Activated CD8-positive, alpha-beta T cell treated with anti-CD3 and anti-CD28 coated beads, Interleukin-2, amount 10 ng/mL, durations not matched to agents 7 days and 5 days (primary cell): ENCODE results near the gene OXSR1. TPM values are rescaled to one million over a fixed set of nuclear protein-coding genes. Genes with fewer than 3 reads are reported as not detected.

Experiments used
- ATAC-seq: fragments of 150-1000 bp; cut with Tn5 transposase; one replicate; pipeline ENCODE4 v1.10.0; 2021; ENCODE audit warnings: moderate library complexity
- CTCF ChIA-PET: fragments of 350-600 bp; sonication (Branson Sonifier 250); formaldehyde crosslinking; loops from one replicate; lab custom pipeline; 2021; ENCODE audit warnings: antibody characterized with exemption; lab: Charles Lee
- POLR2A ChIA-PET: fragments of 350-600 bp; sonication (Branson Sonifier 250); formaldehyde crosslinking; loops from one replicate; lab custom pipeline; 2021; ENCODE audit warnings: antibody characterized with exemption; lab: Charles Lee
- DNase-seq: peaks from one replicate; pipeline ENCODE4 v3.0.0-alpha.2; 2020
- H3K27ac Mint-ChIP-seq: one replicate; pipeline ENCODE4 v1.8.0; 2021; ENCODE audit warnings: mild to moderate bottlenecking, mixed read lengths
- H3K27me3 Mint-ChIP-seq: one replicate; pipeline ENCODE4 v1.8.0; 2021; ENCODE audit warnings: low read depth, mixed read lengths
- H3K36me3 Mint-ChIP-seq: one replicate; pipeline ENCODE4 v1.8.0; 2021; ENCODE audit warnings: low read depth, mixed read lengths
- H3K4me1 Mint-ChIP-seq: one replicate; pipeline ENCODE4 v1.8.0; 2021; ENCODE audit warnings: low read depth, mixed read lengths
- H3K4me3 Mint-ChIP-seq: one replicate; pipeline ENCODE4 v1.8.0; 2021; ENCODE audit warnings: mild to moderate bottlenecking, mixed read lengths
- H3K9me3 Mint-ChIP-seq: one replicate; pipeline ENCODE4 v1.8.0; 2022; ENCODE audit warnings: mixed read lengths; ENCODE audit not compliant: insufficient read depth
- total RNA-seq, 2 experiments: library from RNA; stranded (reverse); gene quantifications; one replicate each; pipeline ENCODE4 v1.2.3, GENCODE V29; 2021

Gene OXSR1
- 10 to 100 TPM; 56.9 to 60.3 TPM for total RNA-seq

GRCh38 chr3:38164952-38165721 lies at the start of gene OXSR1:
Gene OXSR1, plus strand, starts transcription at chr3:38165537. Its CDS starts 340 bp downstream, at chr3:38165877.
- CTCF ChIA-PET = interaction anchor here (0.7 to 4.0 kb wide), 20 partner anchors 7 to 486 kb away, joined by 3 to 50 read pairs (median 5); partner anchors contain the start of genes ACAA1, EXOG, MYD88 and XYLB
- DNase-seq = peak; percentile 99
- peaks cover 24% of the 10 kb centered on the region for H3K36me3 Mint-ChIP-seq
- H3K27ac Mint-ChIP-seq = peak within 1 kb of the TSS; percentile 100
- H3K4me1 Mint-ChIP-seq = peaks cover 46% of the 10 kb centered on the region
- POLR2A ChIA-PET = interaction anchor here (0.6 to 5.5 kb wide), 21 partner anchors 8 to 1183 kb away, joined by 3 to 153 read pairs (median 5); partner anchors contain the start of genes ACAA1, DLEC1, EXOG and MYD88
- no peaks in the 10 kb centered on the region for H3K27me3 Mint-ChIP-seq
- peak within 1 kb of the TSS; percentile 86 for H3K4me3 Mint-ChIP-seq
- peak; percentile 93 for ATAC-seq
- H3K9me3 Mint-ChIP-seq = no peaks in the 10 kb centered on the region

GRCh38 chr3:38115645-38116427 lies 49.5 kb upstream of the OXSR1 start:
- no peak overlapping the region for H3K27ac Mint-ChIP-seq
- H3K4me3 Mint-ChIP-seq = no peak overlapping the region

GRCh38 chr3:38116471-38117162 lies 48.7 kb upstream of the OXSR1 start:
- peaks cover 16% of the 10 kb centered on the region for H3K36me3 Mint-ChIP-seq
- H3K9me3 Mint-ChIP-seq = no peaks in the 10 kb centered on the region
- peaks cover 5% of the 10 kb centered on the region for H3K4me1 Mint-ChIP-seq
- H3K27me3 Mint-ChIP-seq = no peaks in the 10 kb centered on the region
- DNase-seq (no peak), ATAC-seq (no peak)
- no peak overlapping the region for H3K27ac Mint-ChIP-seq
- ChIA-PET CTCF (interaction anchor here (1.0 to 4.9 kb wide), 10 partner anchors 15 to 363 kb away, joined by 3 to 37 read pairs (median 4); partner anchors contain the start of genes ACAA1 and XYLB), POLR2A (interaction anchor here (1.3 to 1.4 kb wide), 2 partner anchors 23 to 230 kb away, joined by 3 to 5 read pairs; partner anchors contain the start of gene XYLB)
- H3K4me3 Mint-ChIP-seq = no peak overlapping the region

More at GRCh38 chr3:38115645-38116427, 49.5 kb upstream of the OXSR1 start:
- DNase-seq (no peak), ATAC-seq (no peak)
- peaks cover 13% of the 10 kb centered on the region for H3K36me3 Mint-ChIP-seq
- no peaks in the 10 kb centered on the region for H3K27me3 Mint-ChIP-seq
- peaks cover 5% of the 10 kb centered on the region for H3K4me1 Mint-ChIP-seq
- ChIA-PET POLR2A (interaction anchor here (1.4 kb wide), 1 partner anchor 22 kb away, joined by 3 read pairs; no protein-coding TSS in a partner anchor), CTCF (interaction anchor here (1.1 to 4.9 kb wide), 6 partner anchors 16 to 229 kb away, joined by 3 to 37 read pairs (median 6); partner anchors contain the start of genes ACAA1 and XYLB)
- no peaks in the 10 kb centered on the region for H3K9me3 Mint-ChIP-seq

- Mint-ChIP-seq H3K27me3 (no peaks in the 10 kb centered on the region), H3K36me3 (peaks cover 20% of the 10 kb centered on the region), H3K9me3 (no peaks in the 10 kb centered on the region), H3K4me1 (peaks cover 5% of the 10 kb centered on the region), H3K27ac (no peak overlapping the region), H3K4me3 (no peak overlapping the region)
- ChIA-PET CTCF (interaction anchor here (0.9 to 4.9 kb wide), 17 partner anchors 7 to 363 kb away, joined by 3 to 37 read pairs (median 4); partner anchors contain the start of genes ACAA1 and XYLB), POLR2A (interaction anchor here (0.6 to 1.3 kb wide), 2 partner anchors 229 to 1156 kb away, joined by 3 to 5 read pairs; partner anchors contain the start of gene XYLB)
- ATAC-seq (no peak), DNase-seq (no peak)
Measured at GRCh38 chr3:38117163-38117716, 48.1 kb upstream of the OXSR1 start.

GRCh38 chr3:38117748-38118420 lies 47.5 kb upstream of the OXSR1 start:
- no peak overlapping the region for H3K4me3 Mint-ChIP-seq
- H3K27ac Mint-ChIP-seq = peak overlapping the region; percentile 19
- DNase-seq = peak; percentile 84
- peak; percentile 81 for ATAC-seq
- peaks cover 26% of the 10 kb centered on the region for H3K36me3 Mint-ChIP-seq
- H3K4me1 Mint-ChIP-seq = peaks cover 5% of the 10 kb centered on the region
- H3K9me3 Mint-ChIP-seq = no peaks in the 10 kb centered on the region
- CTCF ChIA-PET = interaction anchor here (0.6 to 4.9 kb wide), 17 partner anchors 8 to 362 kb away, joined by 3 to 37 read pairs (median 4); partner anchors contain the start of genes ACAA1 and XYLB
- POLR2A ChIA-PET = interaction anchor here (0.6 to 2.4 kb wide), 3 partner anchors 19 to 1156 kb away, joined by 3 to 10 read pairs (median 5); partner anchors contain the start of genes ACAA1 and XYLB
- H3K27me3 Mint-ChIP-seq = no peaks in the 10 kb centered on the region

- ChIA-PET POLR2A (interaction anchor here (1.3 to 2.4 kb wide), 2 partner anchors 18 to 228 kb away, joined by 5 to 10 read pairs; partner anchors contain the start of genes ACAA1 and XYLB), CTCF (interaction anchor here (0.6 to 4.9 kb wide), 13 partner anchors 8 to 362 kb away, joined by 3 to 37 read pairs (median 4); partner anchors contain the start of gene XYLB)
- no peak for DNase-seq
- ATAC-seq = no peak
- H3K9me3 Mint-ChIP-seq = no peaks in the 10 kb centered on the region
- H3K27me3 Mint-ChIP-seq = no peaks in the 10 kb centered on the region
- H3K27ac Mint-ChIP-seq = no peak overlapping the region
- H3K4me3 Mint-ChIP-seq = no peak overlapping the region
- H3K36me3 Mint-ChIP-seq = peaks cover 31% of the 10 kb centered on the region
- H3K4me1 Mint-ChIP-seq = peaks cover 5% of the 10 kb centered on the region
Measured at GRCh38 chr3:38118421-38119247, 46.7 kb upstream of the OXSR1 start.

- Mint-ChIP-seq H3K27me3 (no peaks in the 10 kb centered on the region), H3K27ac (peak overlapping the region; percentile 19), H3K4me1 (peaks cover 5% of the 10 kb centered on the region), H3K4me3 (no peak overlapping the region), H3K9me3 (no peaks in the 10 kb centered on the region), H3K36me3 (peaks cover 31% of the 10 kb centered on the region)
- POLR2A ChIA-PET = interaction anchor here (2.4 kb wide), 1 partner anchor 18 kb away, joined by 10 read pairs; the partner anchor contains the start of gene ACAA1
- DNase-seq (no peak), ATAC-seq (no peak)
- CTCF ChIA-PET = interaction anchor here (1.0 to 4.9 kb wide), 5 partner anchors 14 to 361 kb away, joined by 3 to 37 read pairs (median 6); partner anchors contain the start of gene XYLB
Measured at GRCh38 chr3:38119248-38119544, 46.1 kb upstream of the OXSR1 start.

GRCh38 chr3:38119821-38120692 lies 45.3 kb upstream of the OXSR1 start:
- CTCF ChIA-PET = interaction anchor here (0.6 to 4.9 kb wide), 3 partner anchors 35 to 360 kb away, joined by 3 to 37 read pairs (median 3); partner anchors contain the start of gene XYLB
- Mint-ChIP-seq H3K4me1 (peaks cover 5% of the 10 kb centered on the region), H3K27ac (peak overlapping the region; percentile 25), H3K4me3 (no peak overlapping the region), H3K27me3 (no peaks in the 10 kb centered on the region), H3K9me3 (no peaks in the 10 kb centered on the region), H3K36me3 (peaks cover 38% of the 10 kb centered on the region)
- POLR2A ChIA-PET = interaction anchor here (1.6 to 2.4 kb wide), 2 partner anchors 11 to 17 kb away, joined by 5 to 10 read pairs; partner anchors contain the start of gene ACAA1
- DNase-seq (no peak), ATAC-seq (no peak)
